Ishikawa (cell line): ENCODE measurements around the gene DNAH17.

Experiments
- CEBPB ChIP-seq: IDR thresholded peaks from 2 replicates; pipeline ENCODE4 v1.6.1; 2012
- CREB1 ChIP-seq: IDR thresholded peaks from 2 replicates; pipeline ENCODE4 v1.6.1; 2012; ENCODE audit warnings: low read depth
- EGR1 ChIP-seq: IDR thresholded peaks from 2 replicates; pipeline ENCODE4 v1.6.1; 2012
- EP300 ChIP-seq: IDR thresholded peaks from 2 replicates; pipeline ENCODE4 v1.6.1; 2012; ENCODE audit warnings: borderline replicate concordance
- FOXM1 ChIP-seq: IDR thresholded peaks from 2 replicates; pipeline ENCODE4 v1.6.1; 2012; ENCODE audit warnings: low read depth, borderline replicate concordance
- NFIC ChIP-seq: IDR thresholded peaks from 2 replicates; pipeline ENCODE4 v1.6.1; 2012
- RAD21 ChIP-seq: IDR thresholded peaks from 2 replicates; pipeline ENCODE4 v1.6.1; 2012; ENCODE audit warnings: low read depth
- TAF1 ChIP-seq: IDR thresholded peaks from 2 replicates; pipeline ENCODE4 v1.6.1; 2012; ENCODE audit warnings: low read depth, mild to moderate bottlenecking
- TCF12 ChIP-seq: IDR thresholded peaks from 2 replicates; pipeline ENCODE4 v1.6.1; 2012; ENCODE audit warnings: low read depth
- TEAD4 ChIP-seq: IDR thresholded peaks from 2 replicates; pipeline ENCODE4 v1.6.1; 2012
- YY1 ChIP-seq: IDR thresholded peaks from 2 replicates; pipeline ENCODE4 v1.6.1; 2012; ENCODE audit warnings: low read depth
- ZBTB7A ChIP-seq: IDR thresholded peaks from 2 replicates; pipeline ENCODE4 v1.6.1; 2012; ENCODE audit warnings: low read depth
- TF ChIP-seq, protein P1 (sequence below): IDR thresholded peaks from 2 replicates; pipeline ENCODE4 v1.6.1; 2012
- TF ChIP-seq, protein P2 (sequence below): IDR thresholded peaks from 2 replicates; pipeline ENCODE4 v1.6.1; 2012; ENCODE audit warnings: low read depth, mild to moderate bottlenecking
- TF ChIP-seq, protein P3 (sequence below): IDR thresholded peaks from 2 replicates; pipeline ENCODE4 v1.6.1; 2012

The DNAH17 gene

DNA sequence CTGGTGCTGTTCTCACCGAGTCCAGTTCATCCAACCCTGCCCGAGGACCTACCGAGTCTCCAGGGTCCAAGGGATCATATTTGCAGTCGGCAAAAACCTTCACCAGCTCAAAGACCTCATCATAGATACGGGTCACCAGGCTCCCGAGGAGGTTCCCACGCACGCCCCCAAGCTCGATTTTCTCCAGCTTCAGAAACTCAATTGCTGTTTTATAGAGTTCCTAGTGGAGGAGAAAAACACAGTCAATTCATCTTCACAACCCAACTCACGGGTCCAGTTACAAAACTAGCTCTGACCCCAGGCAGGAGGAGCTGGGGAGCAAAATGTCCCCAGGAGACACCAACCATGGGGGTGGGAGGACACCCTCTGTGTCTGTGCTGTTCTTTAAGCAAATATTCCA, 10.2 kb downstream of the DNAH17 start:
- TF ChIP-seq TAF1 (no peak), CEBPB (no peak), EP300 (no peak), TCF12 (no peak), YY1 (no peak), TEAD4 (no peak), RAD21 (no peak), FOXM1 (no peak), CREB1 (no peak)
- TF ChIP-seq, protein P1, sequence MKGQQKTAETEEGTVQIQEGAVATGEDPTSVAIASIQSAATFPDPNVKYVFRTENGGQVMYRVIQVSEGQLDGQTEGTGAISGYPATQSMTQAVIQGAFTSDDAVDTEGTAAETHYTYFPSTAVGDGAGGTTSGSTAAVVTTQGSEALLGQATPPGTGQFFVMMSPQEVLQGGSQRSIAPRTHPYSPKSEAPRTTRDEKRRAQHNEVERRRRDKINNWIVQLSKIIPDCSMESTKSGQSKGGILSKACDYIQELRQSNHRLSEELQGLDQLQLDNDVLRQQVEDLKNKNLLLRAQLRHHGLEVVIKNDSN = no peak
- TF ChIP-seq, protein P2, sequence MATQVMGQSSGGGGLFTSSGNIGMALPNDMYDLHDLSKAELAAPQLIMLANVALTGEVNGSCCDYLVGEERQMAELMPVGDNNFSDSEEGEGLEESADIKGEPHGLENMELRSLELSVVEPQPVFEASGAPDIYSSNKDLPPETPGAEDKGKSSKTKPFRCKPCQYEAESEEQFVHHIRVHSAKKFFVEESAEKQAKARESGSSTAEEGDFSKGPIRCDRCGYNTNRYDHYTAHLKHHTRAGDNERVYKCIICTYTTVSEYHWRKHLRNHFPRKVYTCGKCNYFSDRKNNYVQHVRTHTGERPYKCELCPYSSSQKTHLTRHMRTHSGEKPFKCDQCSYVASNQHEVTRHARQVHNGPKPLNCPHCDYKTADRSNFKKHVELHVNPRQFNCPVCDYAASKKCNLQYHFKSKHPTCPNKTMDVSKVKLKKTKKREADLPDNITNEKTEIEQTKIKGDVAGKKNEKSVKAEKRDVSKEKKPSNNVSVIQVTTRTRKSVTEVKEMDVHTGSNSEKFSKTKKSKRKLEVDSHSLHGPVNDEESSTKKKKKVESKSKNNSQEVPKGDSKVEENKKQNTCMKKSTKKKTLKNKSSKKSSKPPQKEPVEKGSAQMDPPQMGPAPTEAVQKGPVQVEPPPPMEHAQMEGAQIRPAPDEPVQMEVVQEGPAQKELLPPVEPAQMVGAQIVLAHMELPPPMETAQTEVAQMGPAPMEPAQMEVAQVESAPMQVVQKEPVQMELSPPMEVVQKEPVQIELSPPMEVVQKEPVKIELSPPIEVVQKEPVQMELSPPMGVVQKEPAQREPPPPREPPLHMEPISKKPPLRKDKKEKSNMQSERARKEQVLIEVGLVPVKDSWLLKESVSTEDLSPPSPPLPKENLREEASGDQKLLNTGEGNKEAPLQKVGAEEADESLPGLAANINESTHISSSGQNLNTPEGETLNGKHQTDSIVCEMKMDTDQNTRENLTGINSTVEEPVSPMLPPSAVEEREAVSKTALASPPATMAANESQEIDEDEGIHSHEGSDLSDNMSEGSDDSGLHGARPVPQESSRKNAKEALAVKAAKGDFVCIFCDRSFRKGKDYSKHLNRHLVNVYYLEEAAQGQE = no peak
- TF ChIP-seq, protein P3, sequence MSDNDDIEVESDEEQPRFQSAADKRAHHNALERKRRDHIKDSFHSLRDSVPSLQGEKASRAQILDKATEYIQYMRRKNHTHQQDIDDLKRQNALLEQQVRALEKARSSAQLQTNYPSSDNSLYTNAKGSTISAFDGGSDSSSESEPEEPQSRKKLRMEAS = no peak

DNA sequence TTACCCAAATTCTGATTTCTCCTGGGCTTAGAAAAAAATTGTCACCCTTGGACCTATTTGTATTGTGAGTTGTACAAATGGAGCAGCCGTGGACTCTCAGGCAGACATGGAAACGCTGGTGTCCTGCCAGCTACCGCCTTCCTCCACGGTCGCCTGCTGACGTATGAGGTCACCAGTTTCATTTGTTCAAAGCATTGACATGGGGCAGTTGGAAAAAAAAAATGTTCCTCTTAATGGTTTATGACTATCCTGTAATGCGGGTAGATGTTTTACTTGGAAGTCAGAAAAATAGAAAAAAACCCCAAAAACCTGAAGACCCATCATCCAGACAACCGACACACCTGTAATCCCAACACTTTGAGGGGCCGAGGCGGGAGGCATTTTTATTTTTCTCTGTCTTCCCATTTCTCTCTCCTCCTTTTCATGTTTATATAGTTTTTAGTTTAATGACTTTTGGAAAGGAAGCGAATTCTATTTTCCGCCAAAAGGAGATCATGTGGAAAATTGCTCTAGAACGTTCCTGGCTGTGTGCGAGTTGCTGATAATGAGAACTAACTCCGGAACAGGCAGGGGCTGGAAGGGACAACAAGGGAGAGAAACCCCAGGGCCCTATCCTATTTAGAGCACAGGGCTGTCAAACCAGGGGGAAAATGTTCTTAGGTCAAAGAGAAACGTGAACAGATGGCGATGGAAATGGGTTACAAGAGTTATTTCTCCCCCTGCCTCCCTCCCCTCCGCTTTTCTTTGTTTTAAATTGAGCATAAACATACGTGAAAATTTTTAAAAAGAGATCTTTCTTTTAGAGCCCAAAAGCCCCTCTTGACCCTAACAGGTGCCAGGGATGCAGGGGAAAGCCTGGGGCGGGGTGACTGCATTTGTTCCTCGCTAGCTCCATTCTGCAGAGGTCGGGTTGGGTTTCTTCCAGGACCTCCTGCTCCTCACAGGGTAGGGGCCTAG, 13.7 kb downstream of the DNAH17 start:
- TF ChIP-seq RAD21 (no peak), EP300 (no peak), CREB1 (no peak), NFIC (no peak), EGR1 (no peak), YY1 (no peak), CEBPB (no peak)
- TF ChIP-seq, protein P3 = no peak

DNA sequence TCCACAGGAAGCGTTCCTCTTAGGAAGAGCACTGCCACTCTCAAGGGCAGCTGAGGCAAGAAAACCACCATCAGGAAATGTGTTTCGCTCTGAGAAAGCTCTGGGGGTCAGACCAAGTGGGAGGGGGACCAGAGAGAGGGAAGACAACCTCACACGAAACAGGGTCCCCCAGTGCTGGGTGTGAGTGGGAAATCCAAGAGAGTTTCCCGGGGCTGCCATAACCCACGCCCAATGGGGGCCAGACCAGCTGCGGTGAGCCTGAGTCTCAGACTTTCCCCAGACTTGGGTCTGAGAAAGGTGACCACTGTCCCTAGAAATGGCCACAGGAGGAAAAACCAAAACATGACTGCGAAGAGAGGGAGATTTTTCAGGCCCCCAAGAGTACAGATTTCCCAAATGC, 14.5 kb downstream of the DNAH17 start:
- TF ChIP-seq CEBPB (no peak), TAF1 (no peak), CREB1 (no peak), NFIC (no peak), TCF12 (no peak), FOXM1 (no peak), EP300 (no peak), ZBTB7A (no peak)
- TF ChIP-seq, protein P3 = no peak

DNA sequence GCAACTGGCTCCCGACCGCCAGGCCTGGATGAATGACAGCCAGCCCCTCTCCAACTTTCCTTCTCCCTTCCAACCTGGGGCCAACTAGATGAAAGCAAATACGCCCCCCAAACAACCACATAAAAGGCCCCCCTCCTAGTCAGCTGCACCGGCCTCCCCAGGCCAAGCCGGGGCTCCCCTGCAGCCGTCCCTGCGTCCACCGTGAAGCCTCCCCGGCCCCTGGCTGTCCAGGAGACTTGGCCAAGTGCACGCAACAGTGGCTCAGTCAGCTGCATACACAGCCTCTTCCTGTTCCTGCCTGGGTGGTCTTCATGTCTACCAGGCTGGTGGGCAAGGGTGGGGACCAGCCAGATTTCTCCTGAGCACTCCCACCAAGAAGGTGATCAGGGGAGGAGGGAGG, 16.0 kb downstream of the DNAH17 start:
- TF ChIP-seq EGR1 (no peak), YY1 (no peak), TCF12 (no peak), CREB1 (no peak), NFIC (no peak), RAD21 (no peak), TEAD4 (no peak), FOXM1 (no peak), EP300 (no peak), ZBTB7A (no peak), CEBPB (no peak)
- TF ChIP-seq, protein P1 = no peak

DNA sequence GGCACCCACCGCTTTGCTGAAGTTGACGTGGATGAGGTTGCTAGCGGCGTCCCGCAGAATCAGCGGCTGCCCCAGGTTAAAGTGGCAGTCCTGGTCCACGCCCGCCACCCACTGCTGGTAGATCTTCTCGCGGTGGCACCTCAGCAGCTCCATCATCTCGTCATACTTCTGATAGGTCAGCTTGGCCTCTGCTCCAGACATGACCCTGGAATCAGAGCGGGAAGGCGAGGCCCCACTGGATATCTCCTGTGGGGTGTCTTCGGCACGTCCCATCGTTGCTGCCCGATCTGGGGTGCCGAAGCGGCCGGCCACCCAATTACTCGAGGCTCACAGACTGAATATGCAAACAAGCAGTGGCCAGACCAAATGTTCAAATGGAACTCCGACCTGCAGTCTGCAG, 16.5 kb downstream of the DNAH17 start:
- TF ChIP-seq, protein P3 = no peak
- TF ChIP-seq, protein P2 = no peak
- TF ChIP-seq TEAD4 (no peak), TAF1 (no peak), CEBPB (no peak), TCF12 (no peak), RAD21 (no peak)
